Kidney (tissue), 14 donors: ENCODE data around the gene UPK1B. TPM values are rescaled to one million over a fixed set of nuclear protein-coding genes. Genes with fewer than 3 reads are reported as not detected.

ENCODE experiments used
- DNase-seq, 5 donors: peaks; one replicate each; pipeline ENCODE4 v3.0.0-alpha.2; 2013 to 2020
- FAIRE-seq: peaks from 2 replicates; lab custom pipeline; 2012; peaks lifted over from hg19 to GRCh38; lab: Jason Lieb, UNC
- H3K27ac ChIP-seq, 2 donors: one replicate each; pipeline ENCODE4 v1.7.0; 2013; ENCODE audit warnings: low read depth in 2 of 2, low read length in 2 of 2, inconsistent platforms in 1 of 2
- H3K27me3 ChIP-seq: one replicate; pipeline ENCODE4 v1.7.1; 2013; ENCODE audit warnings: low read length, inconsistent platforms; ENCODE audit not compliant: control insufficient read depth, insufficient read depth
- H3K36me3 ChIP-seq, 3 donors: one replicate each; pipeline versions ENCODE4 v1.7.0 to v1.7.1; 2013; ENCODE audit warnings: low read length in 3 of 3, control low read depth in 1 of 3, inconsistent platforms in 1 of 3; ENCODE audit not compliant: insufficient read depth in 3 of 3, control insufficient read depth in 2 of 3
- H3K4me1 ChIP-seq, 3 donors: one replicate each; pipeline versions ENCODE4 v1.7.0 to v1.7.1; 2013; ENCODE audit warnings: low read length in 3 of 3, inconsistent platforms in 1 of 3, low read depth in 1 of 3; ENCODE audit not compliant: control insufficient read depth in 2 of 3, insufficient read depth in 2 of 3
- H3K4me3 ChIP-seq, 3 donors: one replicate each; pipeline versions ENCODE4 v1.7.0 to v1.8.1; 2013; ENCODE audit warnings: low read length in 3 of 3, control low read depth in 1 of 3, inconsistent platforms in 1 of 3
- H3K9ac ChIP-seq, 3 donors: one replicate each; pipeline versions ENCODE4 v1.7.0 to v1.7.1; 2013; ENCODE audit warnings: low read length in 3 of 3, control low read depth in 1 of 3, inconsistent platforms in 1 of 3
- H3K9me3 ChIP-seq, 3 donors: one replicate each; pipeline versions ENCODE4 v1.7.0 to v1.7.1; 2013; ENCODE audit warnings: low read length in 3 of 3, control low read depth in 1 of 3, inconsistent platforms in 1 of 3; ENCODE audit not compliant: control insufficient read depth in 2 of 3, insufficient read depth in 1 of 3
- intact Hi-C: fragments of 100-400 bp; cut with DNase I; formaldehyde crosslinking; loops from one replicate; pipeline ENCODE4 v1.11.1; 2022
- polyA plus RNA-seq: library from polyadenylated mRNA; stranded (reverse); fragments of 350-450 nt; fragmentation: Illumina TruSeq; extraction: RNeasy Lipid Tissue Mini Kit (QIAGEN cat#74804); gene quantifications from one replicate; pipeline ENCODE4 v1.2.3, GENCODE V29; 2014; ENCODE audit warnings: low read depth, low replicate concordance; ENCODE audit not compliant: insufficient read depth
- total RNA-seq: library from RNA; stranded (reverse); fragmentation: NEBNext Ultra II Directional; extraction: Animal tissue kit (Norgen Biotek cat#: 25700); gene quantifications from one replicate; pipeline ENCODE4 v1.2.1, GENCODE V29; 2021
- TF ChIP-seq, protein P1 (sequence below): IDR thresholded peaks from 3 replicates; pipeline ENCODE4 v1.5.1; 2012; ENCODE audit warnings: mild to moderate bottlenecking, moderate library complexity, borderline replicate concordance; ENCODE audit not compliant: insufficient read depth; ENCODE audit errors: extremely low read depth
- donor health status: control.
- donor health status: control.
- donor health status: control.
- donor health status: control.
- donor health status: control.
- donor health status: DM: yes; HTN: yes; CAD: no.
- donor health status: Normal renal cell carcinoma (clear cell type).

The UPK1B gene
- total and polyA plus RNA-seq, 2 donors from 2014 or later = 3.9 to 12.4 TPM

DNA sequence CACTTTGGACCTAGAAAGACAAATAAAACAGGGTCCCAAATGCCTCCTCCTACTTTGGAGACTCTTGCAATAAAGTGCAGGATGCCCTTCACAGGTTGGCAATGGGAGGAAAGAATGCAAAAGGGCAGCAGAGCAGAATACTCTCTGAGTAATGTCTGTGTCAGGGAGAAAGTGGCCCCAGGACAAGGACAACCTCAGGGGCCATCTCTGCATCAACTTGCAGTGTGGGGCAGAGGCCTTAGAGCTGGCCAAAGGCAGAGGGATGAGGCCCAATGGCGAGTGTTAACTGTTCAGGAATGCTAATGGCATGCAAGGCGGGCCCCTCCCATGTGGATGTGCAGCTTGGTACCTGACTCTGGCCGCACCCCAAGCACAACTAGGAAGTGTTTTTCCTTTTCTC is 8.4 kb downstream of the UPK1B start:
- Histone ChIP-seq H3K9me3 (no peaks in the 10 kb centered on the region), H3K36me3 (no peaks in the 10 kb centered on the region), H3K27ac (no peak overlapping the region), H3K9ac (no peak overlapping the region), H3K4me3 (no peak overlapping the region), H3K27me3 (no peaks in the 10 kb centered on the region), H3K4me1 (peaks cover 0 to 3% (median 0%) of the 10 kb centered on the region in 3 donors)
- no peak for DNase-seq
- intact Hi-C loops = no loop called here
- TF ChIP-seq, protein P1, sequence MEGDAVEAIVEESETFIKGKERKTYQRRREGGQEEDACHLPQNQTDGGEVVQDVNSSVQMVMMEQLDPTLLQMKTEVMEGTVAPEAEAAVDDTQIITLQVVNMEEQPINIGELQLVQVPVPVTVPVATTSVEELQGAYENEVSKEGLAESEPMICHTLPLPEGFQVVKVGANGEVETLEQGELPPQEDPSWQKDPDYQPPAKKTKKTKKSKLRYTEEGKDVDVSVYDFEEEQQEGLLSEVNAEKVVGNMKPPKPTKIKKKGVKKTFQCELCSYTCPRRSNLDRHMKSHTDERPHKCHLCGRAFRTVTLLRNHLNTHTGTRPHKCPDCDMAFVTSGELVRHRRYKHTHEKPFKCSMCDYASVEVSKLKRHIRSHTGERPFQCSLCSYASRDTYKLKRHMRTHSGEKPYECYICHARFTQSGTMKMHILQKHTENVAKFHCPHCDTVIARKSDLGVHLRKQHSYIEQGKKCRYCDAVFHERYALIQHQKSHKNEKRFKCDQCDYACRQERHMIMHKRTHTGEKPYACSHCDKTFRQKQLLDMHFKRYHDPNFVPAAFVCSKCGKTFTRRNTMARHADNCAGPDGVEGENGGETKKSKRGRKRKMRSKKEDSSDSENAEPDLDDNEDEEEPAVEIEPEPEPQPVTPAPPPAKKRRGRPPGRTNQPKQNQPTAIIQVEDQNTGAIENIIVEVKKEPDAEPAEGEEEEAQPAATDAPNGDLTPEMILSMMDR = no peak
- no peak for FAIRE-seq

DNA sequence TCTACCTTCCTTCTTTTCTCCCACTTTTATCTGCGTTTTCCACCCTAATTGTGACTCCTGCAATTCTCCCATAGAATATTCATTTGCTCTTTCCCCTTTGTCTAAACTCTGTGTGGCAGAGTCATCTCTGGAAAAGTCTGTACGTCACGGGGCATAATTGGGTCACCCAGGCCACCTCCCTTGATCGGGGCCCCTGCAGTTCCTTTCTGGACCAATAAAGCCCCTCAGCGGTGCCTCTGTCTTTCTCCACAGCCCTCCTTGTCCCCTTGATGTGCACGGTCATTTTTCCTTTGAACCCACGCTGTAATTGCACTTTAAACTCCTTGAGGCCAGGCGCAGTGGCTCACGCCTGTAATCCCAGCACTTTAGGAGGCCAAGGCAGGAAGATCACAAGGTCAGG is 10.7 kb downstream of the UPK1B start:
- no peak overlapping the region for H3K4me3 ChIP-seq
- FAIRE-seq (no peak), DNase-seq (no peak)
- no peak overlapping the region for H3K9ac ChIP-seq
- intact Hi-C loops = no loop called here
- no peaks in the 10 kb centered on the region for H3K36me3 ChIP-seq
- no peaks in the 10 kb centered on the region for H3K27me3 ChIP-seq
- no peaks in the 10 kb centered on the region for H3K9me3 ChIP-seq
- H3K27ac ChIP-seq = no peak overlapping the region
- TF ChIP-seq, protein P1 = no peak
- H3K4me1 ChIP-seq = peaks cover 0 to 3% (median 0%) of the 10 kb centered on the region in 3 donors

- Histone ChIP-seq H3K27me3 (no peaks in the 10 kb centered on the region), H3K9me3 (no peaks in the 10 kb centered on the region), H3K27ac (no peak overlapping the region), H3K4me1 (peaks cover 0 to 3% (median 0%) of the 10 kb centered on the region in 3 donors), H3K9ac (no peak overlapping the region), H3K36me3 (no peaks in the 10 kb centered on the region), H3K4me3 (peak overlapping the region in 1 of 3 donors; percentile 1)
- TF ChIP-seq, protein P1 = no peak
- intact Hi-C loops = no loop called here
- peak in 2 of 5 donors; percentile 10 to 31 for DNase-seq
- FAIRE-seq = no peak
These were observed 11.6 kb downstream of the UPK1B start for GRCh38 chr3:119184796-119185570.
